ENCODE data around the gene ERFL.

GRCh38 chr19:41928221-41928683 lies at the start of gene ERFL:
- TF ChIP-seq CTCF (IDR thresholded peaks at IDR 0.05; ENCODE audit: insufficient read depth, low read length) (no peak), REST (IDR thresholded peaks at IDR 0.05; ENCODE audit: insufficient replicate concordance, low read depth) (no peak), POLR2AphosphoS5 (IDR thresholded peaks at IDR 0.05; ENCODE audit: low read depth) (no peak), SPI1 (IDR thresholded peaks at IDR 0.05; ENCODE audit: borderline replicate concordance, low read depth) (no peak), GABPA (IDR thresholded peaks at IDR 0.05; ENCODE audit: low read depth) (no peak)
